ENCODE results near the gene SORL1.

GRCh38 chr11:121563003-121563402 lies 110.9 kb downstream of the SORL1 start:
- TF ChIP-seq CHD4 (IDR thresholded peaks at IDR 0.05; ENCODE audit: insufficient read depth, insufficient replicate concordance, low read depth, low read length, poor library complexity, severe bottlenecking) (no peak), CBFA2T3 (IDR thresholded peaks at IDR 0.05) (no peak)
